Spinal cord (tissue), 10 donors: ENCODE data around the gene CTAGE15. TPM values are rescaled to one million over a fixed set of nuclear protein-coding genes. Genes with fewer than 3 reads are reported as not detected.
"Not testable (repeated sequence)": the region's sequence is repeated elsewhere in the genome, so short reads cannot be mapped to it uniquely, and the experiment has no call there.

ENCODE experiments used
- DNase-seq, 6 donors: peaks; one replicate each; pipeline versions ENCODE4 v3.0.0 to v3.0.0-alpha.2; 2013 to 2015; ENCODE audit warnings: low spot score in 6 of 6, low read depth in 4 of 6
- H3K27ac ChIP-seq: one replicate; pipeline ENCODE4 v1.5.1; 2013; ENCODE audit warnings: low read depth, low read length, control low read depth
- H3K27me3 ChIP-seq: one replicate; pipeline ENCODE4 v1.6.1; 2013; ENCODE audit warnings: low read length; ENCODE audit not compliant: control insufficient read depth, insufficient read depth
- H3K36me3 ChIP-seq: one replicate; pipeline ENCODE4 v1.6.1; 2013; ENCODE audit warnings: low read length; ENCODE audit not compliant: control insufficient read depth, insufficient read depth
- H3K4me1 ChIP-seq: one replicate; pipeline ENCODE4 v1.6.1; 2013; ENCODE audit warnings: low read length; ENCODE audit not compliant: control insufficient read depth, insufficient read depth
- H3K4me3 ChIP-seq: one replicate; pipeline ENCODE4 v1.5.1; 2013; ENCODE audit warnings: low read depth, low read length, control low read depth
- H3K9me3 ChIP-seq: one replicate; pipeline ENCODE4 v1.6.1; 2013; ENCODE audit warnings: low read length; ENCODE audit not compliant: control insufficient read depth, insufficient read depth
- WGBS: methylation state at CpG from one replicate; pipeline ENCODE4 v1.1.5; 2013; ENCODE audit warnings: missing lambda C conversion rate; ENCODE audit not compliant: insufficient coverage; 5-methylcytosine and 5-hydroxymethylcytosine counted together
- polyA plus RNA-seq, 2 donors: library from polyadenylated mRNA; unstranded; fragments of 120-200 nt; gene quantifications; one replicate each; pipeline ENCODE4 v1.2.1, GENCODE V29; 2013; ENCODE audit not compliant: insufficient read length in 2 of 2
- small RNA-seq: library from RNA; depleted of rRNA; stranded (forward); fragments of <200 nt; gene quantifications from one replicate; pipeline ENCODE3, GENCODE V24; 2014; ENCODE audit warnings: low replicate concordance
- total RNA-seq, 2 donors: library from RNA; depleted of rRNA in 1 of 2; stranded (reverse); fragments of 120-200 nt in 1 of 2; fragments of >200 nt in 1 of 2; gene quantifications; one replicate each; pipeline versions ENCODE4 v1.2.3 to v1.2.4, GENCODE V29; 2013 to 2014
- donor health status: healthy.

Gene CTAGE15
- total and polyA plus RNA-seq, 4 donors: 0.19 to 0.50 (median 0.50) TPM; not detected in 1

- not testable (repeated sequence) for DNase-seq, H3K36me3 ChIP-seq, H3K4me1 ChIP-seq, H3K9me3 ChIP-seq, H3K27me3 ChIP-seq, H3K27ac ChIP-seq
- peak within 1 kb of the TSS; percentile 26 for H3K4me3 ChIP-seq
- no CpG with 5 or more reads among the region's 38 CpGs for WGBS
Measured at GRCh38 chr7:143620646-143621045, 49.0 kb downstream of the CTAGE15 start, which contains the start of gene TCAF2. TSS of gene TCAF2 (plus strand) at chr7:143620974.

DNA sequence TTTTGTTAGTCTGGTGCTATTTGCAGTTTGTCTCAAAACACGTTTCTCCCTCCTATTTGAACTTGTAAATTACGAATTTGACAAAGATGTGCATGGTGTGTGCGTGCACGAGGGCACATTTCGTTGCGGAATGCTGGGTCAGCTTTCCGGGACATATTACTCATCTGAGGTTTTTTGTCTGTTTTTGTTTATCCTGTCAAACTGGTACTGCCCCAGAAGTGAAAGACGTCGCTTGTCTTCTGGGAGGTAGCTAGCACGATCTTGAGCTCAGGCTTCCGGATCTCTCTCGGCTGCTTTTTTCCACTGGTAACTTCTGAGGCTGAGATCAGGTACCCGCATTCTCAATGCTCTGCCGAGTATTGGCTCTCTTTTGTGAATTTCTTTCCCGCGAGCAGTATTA lies 49.6 kb downstream of the CTAGE15 start:
- WGBS: no CpG with 5 or more reads among the region's 16 CpGs
- not testable (repeated sequence) for H3K9me3 ChIP-seq, H3K27me3 ChIP-seq, H3K4me1 ChIP-seq, H3K36me3 ChIP-seq, DNase-seq, H3K27ac ChIP-seq, H3K4me3 ChIP-seq

DNA sequence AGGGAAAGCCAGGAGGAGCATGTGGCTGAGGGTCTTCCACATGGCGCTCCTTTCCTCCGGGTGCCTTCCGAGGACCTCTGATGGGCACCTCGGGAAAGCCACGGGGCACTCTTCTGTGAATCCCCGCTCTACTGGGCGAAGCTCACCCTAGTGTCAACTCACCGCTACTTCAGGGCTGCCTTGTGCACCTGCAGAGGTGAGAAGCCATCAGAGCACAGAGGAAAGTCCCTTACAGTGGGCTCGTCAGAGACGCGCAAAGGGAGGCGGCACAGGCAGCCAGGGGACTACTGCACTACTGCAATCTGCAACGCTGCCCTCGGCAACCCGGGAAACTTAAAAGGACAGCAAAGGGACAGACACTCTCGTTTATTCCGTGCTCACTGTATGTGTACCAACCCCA lies 50.5 kb downstream of the CTAGE15 start:
- WGBS: no CpG with 5 or more reads among the region's 17 CpGs
- H3K27ac ChIP-seq, DNase-seq, H3K9me3 ChIP-seq, H3K27me3 ChIP-seq, H3K4me1 ChIP-seq, H3K36me3 ChIP-seq, H3K4me3 ChIP-seq: not testable (repeated sequence)

Small RNA genes lying within 50 kb of the gene (small RNA-seq; reads per million reads assigned to genes)
- gene AC073264.2 (not detected), gene RNU6-162P (not detected)

Other genes with a start within 250 kb of the CTAGE15 start
- gene FAM131B, start 209.1 kb upstream of the CTAGE15 start, total RNA-seq: 10 to 100 TPM; 26.7 to 53.5 TPM
- 100 to 1,000 TPM; 108 to 112 TPM for gene FAM131B, start 209.1 kb upstream of the CTAGE15 start, polyA plus RNA-seq
- 10 to 100 TPM; 18.3 to 37.2 TPM for gene ZYX, start 190.5 kb upstream of the CTAGE15 start, total RNA-seq
- 100 to 1,000 TPM; 159 to 169 TPM for gene ZYX, start 190.5 kb upstream of the CTAGE15 start, polyA plus RNA-seq
- under 1 TPM; 0.89 to 0.94 TPM for gene EPHA1, start 162.9 kb upstream of the CTAGE15 start, total RNA-seq
- 1 to 10 TPM; 3.6 to 6.6 TPM for gene EPHA1, start 162.9 kb upstream of the CTAGE15 start, polyA plus RNA-seq
- not detected for gene TAS2R60, start 128.3 kb upstream of the CTAGE15 start, total RNA-seq
- gene TAS2R60, start 128.3 kb upstream of the CTAGE15 start, polyA plus RNA-seq: not detected
- not detected for gene TAS2R41, start 93.9 kb upstream of the CTAGE15 start, total RNA-seq
- gene TAS2R41, start 93.9 kb upstream of the CTAGE15 start, polyA plus RNA-seq: not detected
- gene TCAF2, start 49.2 kb downstream of the CTAGE15 start, total RNA-seq: 1 to 10 TPM; 1.5 to 2.3 TPM
- 1 to 10 TPM; 2.7 to 2.8 TPM for gene TCAF2, start 49.2 kb downstream of the CTAGE15 start, polyA plus RNA-seq
- under 1 TPM; 0.69 to 0.94 TPM for gene CTAGE6, start 185.9 kb downstream of the CTAGE15 start, total RNA-seq
- gene CTAGE6, start 185.9 kb downstream of the CTAGE15 start, polyA plus RNA-seq: not detected